Diencephalon (tissue), 1 donor: Measurements from ENCODE around the gene SPATA32. TPM values are rescaled to one million over a fixed set of nuclear protein-coding genes. Genes with fewer than 3 reads are reported as not detected.

ENCODE experiments used
- total RNA-seq: library from RNA; depleted of rRNA; stranded (reverse); fragments of >200 nt; gene quantifications from one replicate; pipeline ENCODE4 v1.2.3, GENCODE V29; 2014

SPATA32 gene
- not detected for total RNA-seq

GRCh38 chr17:45261577-45262515 lies at the start of gene SPATA32:
SPATA32 (minus strand) TSS chr17:45262094; CDS start chr17:45262016, 78 bp downstream.

GRCh38 chr17:45221081-45222013 lies 40.5 kb downstream of the SPATA32 start, which contains the start of gene FMNL1:
FMNL1 (plus strand) TSS chr17:45221885; CDS start chr17:45222125, 240 bp downstream.

Other genes starting within 250 kb of the SPATA32 start
- 49.8 TPM for gene DCAKD, start 210.5 kb downstream of the SPATA32 start, total RNA-seq
- gene NMT1, start 200.8 kb downstream of the SPATA32 start, total RNA-seq = 35.1 TPM
- gene PLCD3, start 129.6 kb downstream of the SPATA32 start, total RNA-seq = 14.1 TPM
- gene ACBD4, start 126.4 kb downstream of the SPATA32 start, total RNA-seq = 3.5 TPM
- gene HEXIM1, start 113.6 kb downstream of the SPATA32 start, total RNA-seq = 14.1 TPM
- gene HEXIM2, start 100.2 kb downstream of the SPATA32 start, total RNA-seq = 10.4 TPM
- gene FMNL1, start 40.2 kb downstream of the SPATA32 start, total RNA-seq = 11.1 TPM
- gene MAP3K14, start 54.9 kb upstream of the SPATA32 start, total RNA-seq = 1.6 TPM
- 4.2 TPM for gene ARHGAP27, start 170.8 kb upstream of the SPATA32 start, total RNA-seq
- 18.9 TPM for gene PLEKHM1, start 228.6 kb upstream of the SPATA32 start, total RNA-seq